ENCODE measurements around the gene SAP30BP. TPM values are rescaled to one million over a fixed set of nuclear protein-coding genes. Genes with fewer than 3 reads are reported as not detected.

Gene SAP30BP
- polyA plus RNA-seq, 1 donor (not counting 4 experiments of a cell fraction or from before 2014, with no cell fraction given), result 99.0 TPM

DNA sequence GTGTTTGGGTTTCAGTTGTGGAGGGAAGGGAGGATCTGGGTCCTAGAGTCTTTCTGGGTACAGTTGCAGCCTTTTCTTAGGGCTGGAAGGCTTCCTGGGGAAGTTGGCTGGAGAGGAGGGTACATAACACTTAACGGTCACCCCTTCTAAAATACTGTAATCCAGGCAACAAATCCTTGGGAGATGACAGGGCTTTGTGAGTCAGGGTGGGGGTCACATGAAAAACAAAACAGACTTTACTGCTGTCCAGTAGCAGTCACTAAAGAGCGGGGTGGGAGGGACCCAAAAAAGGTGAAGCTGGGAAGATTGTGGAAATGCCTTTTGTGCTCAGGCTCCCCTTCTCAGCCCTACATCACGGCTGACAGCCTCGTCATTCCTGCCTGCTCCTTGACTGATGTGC is 6.3 kb downstream of the SAP30BP start:
- peak overlapping the region; percentile 45 for H3K27ac ChIP-seq (ENCODE audit: control insufficient read depth, insufficient read depth, low read length)
- no peaks in the 10 kb centered on the region for H3K9me1 ChIP-seq (ENCODE audit: control insufficient read depth, extremely low read depth, insufficient read depth, low read length)
- no peak overlapping the region for H3K4me3 ChIP-seq (ENCODE audit: control insufficient read depth in 2 of 3, extremely low read depth in 1 of 3, insufficient read depth in 2 of 3, low read depth in 1 of 3, low read length in 3 of 3)
- H3K9ac ChIP-seq (ENCODE audit: control insufficient read depth, extremely low read depth, insufficient read depth, low read length), result peak overlapping the region; percentile 45
- dilution Hi-C loops (cut with MboI; ENCODE audit: extremely low pct_ligation_motif_present, low sequenced_read_pairs), result loop anchor here (10.0 kb wide), 1 partner anchor 51 kb away; the partner anchor contains the start of gene ITGB4
- peaks cover 3% of the 10 kb centered on the region for H3K4me1 ChIP-seq (ENCODE audit: control insufficient read depth, extremely low read depth, insufficient read depth, low read length)
- no peak overlapping the region for H3K4me2 ChIP-seq (ENCODE audit: control insufficient read depth, extremely low read depth, insufficient read depth, low read depth, low read length)
- H4K20me1 ChIP-seq (ENCODE audit: control insufficient read depth, extremely low read depth, insufficient read depth, low read length), result peaks cover 4% of the 10 kb centered on the region
- peaks cover 87% of the 10 kb centered on the region for H3K79me2 ChIP-seq (ENCODE audit: control insufficient read depth, insufficient read depth, low read length)
- no peaks in the 10 kb centered on the region for H3K9me3 ChIP-seq (ENCODE audit: control insufficient read depth, low read depth, low read length)
- H3K36me3 ChIP-seq (ENCODE audit: control insufficient read depth in 2 of 2, extremely low read depth in 1 of 2, insufficient read depth in 2 of 2, low read length in 2 of 2), result peaks cover 25 to 35% of the 10 kb centered on the region in 2 experiments
- DNase-seq (ENCODE audit: low read depth, low spot score) (no peak), FAIRE-seq (peak; percentile 59)
- no peaks in the 10 kb centered on the region for H3K27me3 ChIP-seq (ENCODE audit: control insufficient read depth, extremely low read depth, insufficient read depth, low read length)
- TF ChIP-seq, protein P1, sequence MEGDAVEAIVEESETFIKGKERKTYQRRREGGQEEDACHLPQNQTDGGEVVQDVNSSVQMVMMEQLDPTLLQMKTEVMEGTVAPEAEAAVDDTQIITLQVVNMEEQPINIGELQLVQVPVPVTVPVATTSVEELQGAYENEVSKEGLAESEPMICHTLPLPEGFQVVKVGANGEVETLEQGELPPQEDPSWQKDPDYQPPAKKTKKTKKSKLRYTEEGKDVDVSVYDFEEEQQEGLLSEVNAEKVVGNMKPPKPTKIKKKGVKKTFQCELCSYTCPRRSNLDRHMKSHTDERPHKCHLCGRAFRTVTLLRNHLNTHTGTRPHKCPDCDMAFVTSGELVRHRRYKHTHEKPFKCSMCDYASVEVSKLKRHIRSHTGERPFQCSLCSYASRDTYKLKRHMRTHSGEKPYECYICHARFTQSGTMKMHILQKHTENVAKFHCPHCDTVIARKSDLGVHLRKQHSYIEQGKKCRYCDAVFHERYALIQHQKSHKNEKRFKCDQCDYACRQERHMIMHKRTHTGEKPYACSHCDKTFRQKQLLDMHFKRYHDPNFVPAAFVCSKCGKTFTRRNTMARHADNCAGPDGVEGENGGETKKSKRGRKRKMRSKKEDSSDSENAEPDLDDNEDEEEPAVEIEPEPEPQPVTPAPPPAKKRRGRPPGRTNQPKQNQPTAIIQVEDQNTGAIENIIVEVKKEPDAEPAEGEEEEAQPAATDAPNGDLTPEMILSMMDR (optimal IDR thresholded peaks at IDR 0.05 in 1 of 3, IDR thresholded peaks at IDR 0.05 in 1 of 3, conservative IDR thresholded peaks at IDR 0.05 in 1 of 3; ENCODE audit: extremely low read depth in 1 of 3, insufficient read depth in 2 of 3, low read length in 3 of 3), result no peak
- TF ChIP-seq EZH2 (IDR thresholded peaks at IDR 0.05; ENCODE audit: low read length), result no peak
- no peak overlapping the region for H2AFZ ChIP-seq (ENCODE audit: control insufficient read depth, low read length)

DNA sequence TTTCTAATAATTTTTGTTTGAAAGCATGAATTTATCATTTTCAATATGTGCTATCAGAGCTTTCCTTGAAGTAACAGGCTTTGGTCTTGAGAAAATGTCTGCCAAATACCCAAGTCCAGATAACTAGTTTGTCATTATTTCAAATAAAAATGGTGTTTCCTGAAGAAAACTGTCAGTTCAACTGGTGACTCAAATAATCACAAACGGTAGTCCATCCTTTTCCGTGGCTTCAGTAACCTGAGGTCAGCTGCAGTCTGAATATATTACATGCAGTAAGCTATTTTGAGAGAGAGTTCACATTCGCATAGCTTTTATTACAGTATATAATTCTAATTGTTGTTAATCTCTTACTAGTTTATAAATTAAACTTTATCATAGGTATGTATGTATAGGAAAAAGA is 9.3 kb downstream of the SAP30BP start:
- no peaks in the 10 kb centered on the region for H3K9me1 ChIP-seq (ENCODE audit: control insufficient read depth, extremely low read depth, insufficient read depth, low read length)
- DNase-seq (ENCODE audit: low read depth, low spot score), result no peak
- no peak overlapping the region for H3K9ac ChIP-seq (ENCODE audit: control insufficient read depth, extremely low read depth, insufficient read depth, low read length)
- TF ChIP-seq, protein P1 (optimal IDR thresholded peaks at IDR 0.05 in 1 of 3, IDR thresholded peaks at IDR 0.05 in 1 of 3, conservative IDR thresholded peaks at IDR 0.05 in 1 of 3; ENCODE audit: extremely low read depth in 1 of 3, insufficient read depth in 2 of 3, low read length in 3 of 3), result no peak
- TF ChIP-seq EZH2 (IDR thresholded peaks at IDR 0.05; ENCODE audit: low read length), result no peak
- no peak overlapping the region for H3K4me2 ChIP-seq (ENCODE audit: control insufficient read depth, extremely low read depth, insufficient read depth, low read depth, low read length)
- no peak overlapping the region for H3K4me3 ChIP-seq (ENCODE audit: control insufficient read depth in 2 of 3, extremely low read depth in 1 of 3, insufficient read depth in 2 of 3, low read depth in 1 of 3, low read length in 3 of 3)
- H3K9me3 ChIP-seq (ENCODE audit: control insufficient read depth, low read depth, low read length), result no peaks in the 10 kb centered on the region
- peaks cover 27% of the 10 kb centered on the region for H3K4me1 ChIP-seq (ENCODE audit: control insufficient read depth, extremely low read depth, insufficient read depth, low read length)
- no peaks in the 10 kb centered on the region for H4K20me1 ChIP-seq (ENCODE audit: control insufficient read depth, extremely low read depth, insufficient read depth, low read length)
- no peak for FAIRE-seq
- H3K27me3 ChIP-seq (ENCODE audit: control insufficient read depth, extremely low read depth, insufficient read depth, low read length), result no peaks in the 10 kb centered on the region
- no peak overlapping the region for H2AFZ ChIP-seq (ENCODE audit: control insufficient read depth, low read length)
- dilution Hi-C loops (cut with MboI; ENCODE audit: extremely low pct_ligation_motif_present, low sequenced_read_pairs), result loop anchor here (10.0 kb wide), 1 partner anchor 48 kb away; the partner anchor contains the start of gene ITGB4
- H3K79me2 ChIP-seq (ENCODE audit: control insufficient read depth, insufficient read depth, low read length), result peaks cover 81% of the 10 kb centered on the region
- no peak overlapping the region for H3K27ac ChIP-seq (ENCODE audit: control insufficient read depth, insufficient read depth, low read length)
- H3K36me3 ChIP-seq (ENCODE audit: control insufficient read depth in 2 of 2, extremely low read depth in 1 of 2, insufficient read depth in 2 of 2, low read length in 2 of 2), result peaks cover 22 to 31% of the 10 kb centered on the region in 2 experiments

Measured in keratinocyte (primary cell).